ENCODE results near the gene ATP1A3.

The ATP1A3 gene

GRCh38 chr19:41958367-41959055 lies 35.5 kb downstream of the ATP1A3 start:
- peaks cover 7% of the 10 kb centered on the region for H3K36me3 ChIP-seq
- no peaks in the 10 kb centered on the region for H3K9me3 ChIP-seq (ENCODE audit: severe bottlenecking)
- peak overlapping the region; percentile 90 for H3K4me3 ChIP-seq (ENCODE audit: low read depth, low read length)
- TF ChIP-seq, protein P1, sequence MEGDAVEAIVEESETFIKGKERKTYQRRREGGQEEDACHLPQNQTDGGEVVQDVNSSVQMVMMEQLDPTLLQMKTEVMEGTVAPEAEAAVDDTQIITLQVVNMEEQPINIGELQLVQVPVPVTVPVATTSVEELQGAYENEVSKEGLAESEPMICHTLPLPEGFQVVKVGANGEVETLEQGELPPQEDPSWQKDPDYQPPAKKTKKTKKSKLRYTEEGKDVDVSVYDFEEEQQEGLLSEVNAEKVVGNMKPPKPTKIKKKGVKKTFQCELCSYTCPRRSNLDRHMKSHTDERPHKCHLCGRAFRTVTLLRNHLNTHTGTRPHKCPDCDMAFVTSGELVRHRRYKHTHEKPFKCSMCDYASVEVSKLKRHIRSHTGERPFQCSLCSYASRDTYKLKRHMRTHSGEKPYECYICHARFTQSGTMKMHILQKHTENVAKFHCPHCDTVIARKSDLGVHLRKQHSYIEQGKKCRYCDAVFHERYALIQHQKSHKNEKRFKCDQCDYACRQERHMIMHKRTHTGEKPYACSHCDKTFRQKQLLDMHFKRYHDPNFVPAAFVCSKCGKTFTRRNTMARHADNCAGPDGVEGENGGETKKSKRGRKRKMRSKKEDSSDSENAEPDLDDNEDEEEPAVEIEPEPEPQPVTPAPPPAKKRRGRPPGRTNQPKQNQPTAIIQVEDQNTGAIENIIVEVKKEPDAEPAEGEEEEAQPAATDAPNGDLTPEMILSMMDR (IDR thresholded peaks at IDR 0.05; ENCODE audit: low read depth, low read length) = no peak
- H3K27ac ChIP-seq = peak overlapping the region; percentile 67
- no peaks in the 10 kb centered on the region for H3K27me3 ChIP-seq (ENCODE audit: insufficient read depth, low read depth, severe bottlenecking)
- DNase-seq = peak; percentile 91

- peak; percentile 82 for DNase-seq
- peak overlapping the region; percentile 90 for H3K4me3 ChIP-seq (ENCODE audit: low read depth, low read length)
- H3K27me3 ChIP-seq (ENCODE audit: insufficient read depth, low read depth, severe bottlenecking) = no peaks in the 10 kb centered on the region
- TF ChIP-seq, protein P1 (IDR thresholded peaks at IDR 0.05; ENCODE audit: low read depth, low read length) = peak; percentile 74
- no peaks in the 10 kb centered on the region for H3K9me3 ChIP-seq (ENCODE audit: severe bottlenecking)
- peaks cover 1% of the 10 kb centered on the region; the same call in 1 of the 2 replicates for H3K36me3 ChIP-seq
- peak overlapping the region; percentile 37 for H3K27ac ChIP-seq
These were observed 36.1 kb downstream of the ATP1A3 start for GRCh38 chr19:41957838-41958366.

- TF ChIP-seq, protein P1 (IDR thresholded peaks at IDR 0.05; ENCODE audit: low read depth, low read length) = no peak
- Histone ChIP-seq H3K27me3 (ENCODE audit: insufficient read depth, low read depth, severe bottlenecking) (no peaks in the 10 kb centered on the region), H3K27ac (no peak overlapping the region), H3K9me3 (ENCODE audit: severe bottlenecking) (no peaks in the 10 kb centered on the region), H3K36me3 (no peaks in the 10 kb centered on the region), H3K4me3 (ENCODE audit: low read depth, low read length) (no peak overlapping the region)
- DNase-seq = no peak
These were observed 36.7 kb downstream of the ATP1A3 start for GRCh38 chr19:41957161-41957837.

GRCh38 chr19:41956621-41957020 lies 37.4 kb downstream of the ATP1A3 start:
- Histone ChIP-seq H3K27ac (no peak overlapping the region), H3K9me3 (ENCODE audit: severe bottlenecking) (no peaks in the 10 kb centered on the region), H3K27me3 (ENCODE audit: insufficient read depth, low read depth, severe bottlenecking) (no peaks in the 10 kb centered on the region), H3K4me3 (ENCODE audit: low read depth, low read length) (no peak overlapping the region), H3K36me3 (no peaks in the 10 kb centered on the region)
- TF ChIP-seq, protein P1 (IDR thresholded peaks at IDR 0.05; ENCODE audit: low read depth, low read length) = no peak
- DNase-seq = no peak

- Histone ChIP-seq H3K4me3 (ENCODE audit: low read depth, low read length) (no peak overlapping the region), H3K9me3 (ENCODE audit: severe bottlenecking) (no peaks in the 10 kb centered on the region), H3K27me3 (ENCODE audit: insufficient read depth, low read depth, severe bottlenecking) (no peaks in the 10 kb centered on the region), H3K27ac (no peak overlapping the region), H3K36me3 (no peaks in the 10 kb centered on the region)
- TF ChIP-seq, protein P1 (IDR thresholded peaks at IDR 0.05; ENCODE audit: low read depth, low read length) = no peak
- DNase-seq = no peak
These were observed 38.5 kb downstream of the ATP1A3 start for GRCh38 chr19:41955521-41955920.
